ENCODE measurements around the gene MLIP. TPM values are rescaled to one million over a fixed set of nuclear protein-coding genes. Genes with fewer than 3 reads are reported as not detected.
"Not testable (repeated sequence)": the region's sequence is repeated elsewhere in the genome, so short reads cannot be mapped to it uniquely, and the experiment has no call there.

The MLIP gene
- total and polyA plus RNA-seq, 4 donors: 2.0 to 6.0 (median 3.2) TPM

DNA sequence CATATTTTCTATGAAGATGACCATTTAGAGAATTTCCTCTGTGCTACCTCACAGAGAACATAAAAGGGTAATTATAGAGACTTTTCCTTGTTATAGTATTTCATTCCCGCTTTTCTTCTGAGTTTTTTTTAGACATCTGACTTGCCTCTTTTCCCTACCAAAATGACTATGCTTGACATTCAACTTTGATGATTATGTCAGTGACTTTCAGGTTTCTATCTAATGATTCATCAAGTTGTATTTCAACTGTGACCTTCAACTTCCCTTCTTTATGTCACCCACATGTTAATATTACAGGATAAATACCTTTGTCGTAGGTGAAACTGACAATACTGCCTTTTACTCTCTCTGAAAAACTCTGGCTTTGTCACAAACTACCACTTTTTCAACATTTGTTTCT is 95.3 kb downstream of the MLIP start:
- TF ChIP-seq SP1 (IDR thresholded peaks at IDR 0.05): no peak
- TF ChIP-seq RXRA (IDR thresholded peaks at IDR 0.05): no peak
- no peak for TF ChIP-seq EGR1 (IDR thresholded peaks at IDR 0.05; ENCODE audit: low read depth in 2 of 2)
- no peak for TF ChIP-seq YY1 (IDR thresholded peaks at IDR 0.05)
- TF ChIP-seq, protein P1, sequence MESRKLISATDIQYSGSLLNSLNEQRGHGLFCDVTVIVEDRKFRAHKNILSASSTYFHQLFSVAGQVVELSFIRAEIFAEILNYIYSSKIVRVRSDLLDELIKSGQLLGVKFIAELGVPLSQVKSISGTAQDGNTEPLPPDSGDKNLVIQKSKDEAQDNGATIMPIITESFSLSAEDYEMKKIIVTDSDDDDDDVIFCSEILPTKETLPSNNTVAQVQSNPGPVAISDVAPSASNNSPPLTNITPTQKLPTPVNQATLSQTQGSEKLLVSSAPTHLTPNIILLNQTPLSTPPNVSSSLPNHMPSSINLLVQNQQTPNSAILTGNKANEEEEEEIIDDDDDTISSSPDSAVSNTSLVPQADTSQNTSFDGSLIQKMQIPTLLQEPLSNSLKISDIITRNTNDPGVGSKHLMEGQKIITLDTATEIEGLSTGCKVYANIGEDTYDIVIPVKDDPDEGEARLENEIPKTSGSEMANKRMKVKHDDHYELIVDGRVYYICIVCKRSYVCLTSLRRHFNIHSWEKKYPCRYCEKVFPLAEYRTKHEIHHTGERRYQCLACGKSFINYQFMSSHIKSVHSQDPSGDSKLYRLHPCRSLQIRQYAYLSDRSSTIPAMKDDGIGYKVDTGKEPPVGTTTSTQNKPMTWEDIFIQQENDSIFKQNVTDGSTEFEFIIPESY (IDR thresholded peaks at IDR 0.05): no peak
- no peaks in the 10 kb centered on the region for H3K36me3 ChIP-seq (ENCODE audit: control insufficient read depth in 4 of 4, insufficient read depth in 3 of 4, low read depth in 1 of 4, low read length in 3 of 4)
- no peak overlapping the region for H3K4me3 ChIP-seq (ENCODE audit: low read depth in 1 of 3, low read length in 3 of 3)
- peaks cover 0 to 1% (median 0%) of the 10 kb centered on the region in 4 donors for H3K9me3 ChIP-seq (ENCODE audit: control insufficient read depth in 4 of 4, low read length in 3 of 4)
- 91% methylated on average over 2 of the region's 2 CpGs for WGBS
- no peaks in the 10 kb centered on the region for H3K4me1 ChIP-seq (ENCODE audit: control insufficient read depth in 4 of 4, insufficient read depth in 4 of 4, low read length in 3 of 4)
- H3K9ac ChIP-seq (ENCODE audit: low read depth in 1 of 2, low read length in 2 of 2): no peak overlapping the region
- H3K27me3 ChIP-seq (ENCODE audit: control insufficient read depth in 4 of 4, insufficient read depth in 4 of 4, low read length in 3 of 4): no peaks in the 10 kb centered on the region
- no peak overlapping the region for H3K27ac ChIP-seq (ENCODE audit: low read depth in 1 of 2, low read length in 2 of 2)
- DNase-seq (ENCODE audit: low spot score): no peak

DNA sequence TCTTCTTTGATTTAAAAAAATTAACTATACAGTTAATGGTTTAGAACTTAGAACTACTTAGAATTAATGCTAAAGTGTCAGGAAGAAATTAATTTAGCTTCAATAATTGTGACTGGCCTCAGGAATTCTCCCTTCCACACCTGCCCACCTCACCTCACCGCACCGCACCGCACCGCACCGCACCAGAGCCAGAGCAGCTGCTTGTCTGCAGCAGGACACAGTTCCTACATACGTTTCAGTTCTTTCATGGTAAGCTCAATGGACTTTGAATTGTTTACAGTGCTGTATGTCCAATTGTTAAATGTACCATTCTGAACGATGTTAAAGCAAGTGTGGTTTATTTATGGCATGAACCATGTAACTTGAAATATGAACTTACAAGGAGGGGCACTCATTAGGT is 98.7 kb downstream of the MLIP start:
- not testable (repeated sequence) for H3K4me3 ChIP-seq (ENCODE audit: low read depth in 1 of 3, low read length in 3 of 3); DNase-seq (ENCODE audit: low spot score)
- WGBS: 81% methylated on average over 6 of the region's 7 CpGs

DNA sequence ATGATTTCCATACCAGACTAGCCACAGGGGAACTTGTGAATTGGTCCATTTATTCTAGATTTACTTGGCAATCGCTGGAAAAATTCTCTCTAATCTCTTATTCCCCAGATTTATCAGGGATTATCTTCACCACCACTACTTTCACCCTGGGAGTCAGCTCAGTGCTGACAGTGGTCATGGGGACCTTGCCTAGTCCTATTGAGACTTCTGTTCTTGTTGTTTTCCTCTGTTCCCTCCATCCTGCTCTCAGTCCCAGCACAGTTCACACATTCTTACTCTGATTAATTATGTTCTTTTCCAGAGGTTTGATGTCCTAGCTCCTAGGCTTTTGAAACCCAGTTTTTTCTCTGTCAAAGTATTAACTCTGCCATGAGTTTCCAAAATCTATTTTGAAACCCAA is 103.0 kb downstream of the MLIP start:
- no peak for DNase-seq (ENCODE audit: low spot score)
- no peaks in the 10 kb centered on the region for H3K27me3 ChIP-seq (ENCODE audit: control insufficient read depth in 4 of 4, insufficient read depth in 4 of 4, low read length in 3 of 4)
- H3K4me1 ChIP-seq (ENCODE audit: control insufficient read depth in 4 of 4, insufficient read depth in 4 of 4, low read length in 3 of 4): no peaks in the 10 kb centered on the region
- no peak overlapping the region for H3K4me3 ChIP-seq (ENCODE audit: low read depth in 1 of 3, low read length in 3 of 3)
- 79% methylated on average over 1 of the region's 1 CpG for WGBS
- H3K9me3 ChIP-seq (ENCODE audit: control insufficient read depth in 4 of 4, low read length in 3 of 4): no peaks in the 10 kb centered on the region
- no peaks in the 10 kb centered on the region for H3K36me3 ChIP-seq (ENCODE audit: control insufficient read depth in 4 of 4, insufficient read depth in 3 of 4, low read depth in 1 of 4, low read length in 3 of 4)
- no peak overlapping the region for H3K9ac ChIP-seq (ENCODE audit: low read depth in 1 of 2, low read length in 2 of 2)
- TF ChIP-seq, protein P1 (IDR thresholded peaks at IDR 0.05): no peak
- no peak for TF ChIP-seq RXRA (IDR thresholded peaks at IDR 0.05)
- no peak for TF ChIP-seq JUND (IDR thresholded peaks at IDR 0.05)
- TF ChIP-seq, protein P2, sequence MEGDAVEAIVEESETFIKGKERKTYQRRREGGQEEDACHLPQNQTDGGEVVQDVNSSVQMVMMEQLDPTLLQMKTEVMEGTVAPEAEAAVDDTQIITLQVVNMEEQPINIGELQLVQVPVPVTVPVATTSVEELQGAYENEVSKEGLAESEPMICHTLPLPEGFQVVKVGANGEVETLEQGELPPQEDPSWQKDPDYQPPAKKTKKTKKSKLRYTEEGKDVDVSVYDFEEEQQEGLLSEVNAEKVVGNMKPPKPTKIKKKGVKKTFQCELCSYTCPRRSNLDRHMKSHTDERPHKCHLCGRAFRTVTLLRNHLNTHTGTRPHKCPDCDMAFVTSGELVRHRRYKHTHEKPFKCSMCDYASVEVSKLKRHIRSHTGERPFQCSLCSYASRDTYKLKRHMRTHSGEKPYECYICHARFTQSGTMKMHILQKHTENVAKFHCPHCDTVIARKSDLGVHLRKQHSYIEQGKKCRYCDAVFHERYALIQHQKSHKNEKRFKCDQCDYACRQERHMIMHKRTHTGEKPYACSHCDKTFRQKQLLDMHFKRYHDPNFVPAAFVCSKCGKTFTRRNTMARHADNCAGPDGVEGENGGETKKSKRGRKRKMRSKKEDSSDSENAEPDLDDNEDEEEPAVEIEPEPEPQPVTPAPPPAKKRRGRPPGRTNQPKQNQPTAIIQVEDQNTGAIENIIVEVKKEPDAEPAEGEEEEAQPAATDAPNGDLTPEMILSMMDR (IDR thresholded peaks at IDR 0.05; ENCODE audit: low read depth, low read length, missing input control): no peak
- TF ChIP-seq, protein P3, sequence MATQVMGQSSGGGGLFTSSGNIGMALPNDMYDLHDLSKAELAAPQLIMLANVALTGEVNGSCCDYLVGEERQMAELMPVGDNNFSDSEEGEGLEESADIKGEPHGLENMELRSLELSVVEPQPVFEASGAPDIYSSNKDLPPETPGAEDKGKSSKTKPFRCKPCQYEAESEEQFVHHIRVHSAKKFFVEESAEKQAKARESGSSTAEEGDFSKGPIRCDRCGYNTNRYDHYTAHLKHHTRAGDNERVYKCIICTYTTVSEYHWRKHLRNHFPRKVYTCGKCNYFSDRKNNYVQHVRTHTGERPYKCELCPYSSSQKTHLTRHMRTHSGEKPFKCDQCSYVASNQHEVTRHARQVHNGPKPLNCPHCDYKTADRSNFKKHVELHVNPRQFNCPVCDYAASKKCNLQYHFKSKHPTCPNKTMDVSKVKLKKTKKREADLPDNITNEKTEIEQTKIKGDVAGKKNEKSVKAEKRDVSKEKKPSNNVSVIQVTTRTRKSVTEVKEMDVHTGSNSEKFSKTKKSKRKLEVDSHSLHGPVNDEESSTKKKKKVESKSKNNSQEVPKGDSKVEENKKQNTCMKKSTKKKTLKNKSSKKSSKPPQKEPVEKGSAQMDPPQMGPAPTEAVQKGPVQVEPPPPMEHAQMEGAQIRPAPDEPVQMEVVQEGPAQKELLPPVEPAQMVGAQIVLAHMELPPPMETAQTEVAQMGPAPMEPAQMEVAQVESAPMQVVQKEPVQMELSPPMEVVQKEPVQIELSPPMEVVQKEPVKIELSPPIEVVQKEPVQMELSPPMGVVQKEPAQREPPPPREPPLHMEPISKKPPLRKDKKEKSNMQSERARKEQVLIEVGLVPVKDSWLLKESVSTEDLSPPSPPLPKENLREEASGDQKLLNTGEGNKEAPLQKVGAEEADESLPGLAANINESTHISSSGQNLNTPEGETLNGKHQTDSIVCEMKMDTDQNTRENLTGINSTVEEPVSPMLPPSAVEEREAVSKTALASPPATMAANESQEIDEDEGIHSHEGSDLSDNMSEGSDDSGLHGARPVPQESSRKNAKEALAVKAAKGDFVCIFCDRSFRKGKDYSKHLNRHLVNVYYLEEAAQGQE (IDR thresholded peaks at IDR 0.05): no peak
- no peak for TF ChIP-seq NR2F2 (IDR thresholded peaks at IDR 0.05)
- TF ChIP-seq YY1 (IDR thresholded peaks at IDR 0.05): no peak
- TF ChIP-seq TAF1 (conservative IDR thresholded peaks at IDR 0.05): no peak
- no peak for TF ChIP-seq FOXA1 (IDR thresholded peaks at IDR 0.05)
- TF ChIP-seq HNF4A (conservative IDR thresholded peaks at IDR 0.05): no peak
- TF ChIP-seq HNF4G (IDR thresholded peaks at IDR 0.05): no peak
- TF ChIP-seq EGR1 (IDR thresholded peaks at IDR 0.05; ENCODE audit: low read depth in 2 of 2): no peak
- TF ChIP-seq, protein P4, sequence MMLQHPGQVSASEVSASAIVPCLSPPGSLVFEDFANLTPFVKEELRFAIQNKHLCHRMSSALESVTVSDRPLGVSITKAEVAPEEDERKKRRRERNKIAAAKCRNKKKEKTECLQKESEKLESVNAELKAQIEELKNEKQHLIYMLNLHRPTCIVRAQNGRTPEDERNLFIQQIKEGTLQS (IDR thresholded peaks at IDR 0.05): no peak
- no peak for TF ChIP-seq FOXA2 (IDR thresholded peaks at IDR 0.05)
- TF ChIP-seq RAD21 (IDR thresholded peaks at IDR 0.05): no peak
- TF ChIP-seq, protein P5, sequence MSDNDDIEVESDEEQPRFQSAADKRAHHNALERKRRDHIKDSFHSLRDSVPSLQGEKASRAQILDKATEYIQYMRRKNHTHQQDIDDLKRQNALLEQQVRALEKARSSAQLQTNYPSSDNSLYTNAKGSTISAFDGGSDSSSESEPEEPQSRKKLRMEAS (IDR thresholded peaks at IDR 0.05): no peak
- no peak for TF ChIP-seq GABPA (IDR thresholded peaks at IDR 0.05 in 1 of 2, conservative IDR thresholded peaks at IDR 0.05 in 1 of 2)
- TF ChIP-seq SP1 (IDR thresholded peaks at IDR 0.05): no peak
- H3K27ac ChIP-seq (ENCODE audit: low read depth in 1 of 2, low read length in 2 of 2): no peak overlapping the region

More for the DNA sequence above, 98.7 kb downstream of the MLIP start:
- H3K27me3 ChIP-seq (ENCODE audit: control insufficient read depth in 4 of 4, insufficient read depth in 4 of 4, low read length in 3 of 4); H3K9ac ChIP-seq (ENCODE audit: low read depth in 1 of 2, low read length in 2 of 2); H3K9me3 ChIP-seq (ENCODE audit: control insufficient read depth in 4 of 4, low read length in 3 of 4); H3K27ac ChIP-seq (ENCODE audit: low read depth in 1 of 2, low read length in 2 of 2); H3K4me1 ChIP-seq (ENCODE audit: control insufficient read depth in 4 of 4, insufficient read depth in 4 of 4, low read length in 3 of 4); H3K36me3 ChIP-seq (ENCODE audit: control insufficient read depth in 4 of 4, insufficient read depth in 3 of 4, low read depth in 1 of 4, low read length in 3 of 4): not testable (repeated sequence)
